Ammon's horn (tissue), 1 donor: ENCODE results near the gene RETN.

Source experiments
- DNase-seq: peaks from one replicate; pipeline ENCODE4 v3.0.0-alpha.2; 2016; ENCODE audit warnings: low spot score

RETN gene

DNA sequence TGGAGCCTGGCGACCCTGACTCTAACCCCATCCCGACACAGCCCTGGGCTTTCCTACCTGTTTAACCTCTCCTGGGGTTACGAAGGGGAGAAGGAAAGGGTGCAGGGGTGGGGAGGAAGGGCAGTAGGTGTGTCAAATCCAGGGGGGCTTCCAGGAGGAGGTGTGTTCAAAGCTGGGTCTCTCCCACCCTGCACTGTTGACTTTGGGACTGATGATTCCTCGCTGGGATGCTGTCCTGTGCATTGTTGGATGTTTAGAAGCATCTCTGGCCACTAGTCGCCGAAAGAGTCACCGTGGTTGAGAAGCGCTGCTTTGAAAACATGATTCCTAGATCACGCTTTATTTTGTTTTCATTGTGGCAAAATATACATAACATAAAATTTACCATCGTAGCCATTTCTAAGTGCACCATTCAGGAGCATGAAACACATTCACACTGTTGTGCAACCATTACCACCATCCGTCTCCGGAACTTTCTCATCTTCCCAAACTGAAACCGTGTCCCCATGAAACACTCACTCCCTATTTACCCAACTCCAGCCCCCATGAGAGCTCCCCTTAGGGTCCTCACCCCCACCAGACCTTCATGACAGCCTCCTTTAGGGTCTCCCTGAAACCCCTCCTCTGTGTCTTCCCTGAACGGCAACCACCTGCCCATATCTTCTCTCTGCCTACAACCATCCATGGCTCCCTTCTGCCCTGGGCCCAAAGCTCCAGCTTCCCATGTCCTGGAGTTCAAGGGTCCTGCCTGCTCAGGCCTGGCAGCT is 37.5 kb downstream of the RETN start:
- no peak for DNase-seq

DNA sequence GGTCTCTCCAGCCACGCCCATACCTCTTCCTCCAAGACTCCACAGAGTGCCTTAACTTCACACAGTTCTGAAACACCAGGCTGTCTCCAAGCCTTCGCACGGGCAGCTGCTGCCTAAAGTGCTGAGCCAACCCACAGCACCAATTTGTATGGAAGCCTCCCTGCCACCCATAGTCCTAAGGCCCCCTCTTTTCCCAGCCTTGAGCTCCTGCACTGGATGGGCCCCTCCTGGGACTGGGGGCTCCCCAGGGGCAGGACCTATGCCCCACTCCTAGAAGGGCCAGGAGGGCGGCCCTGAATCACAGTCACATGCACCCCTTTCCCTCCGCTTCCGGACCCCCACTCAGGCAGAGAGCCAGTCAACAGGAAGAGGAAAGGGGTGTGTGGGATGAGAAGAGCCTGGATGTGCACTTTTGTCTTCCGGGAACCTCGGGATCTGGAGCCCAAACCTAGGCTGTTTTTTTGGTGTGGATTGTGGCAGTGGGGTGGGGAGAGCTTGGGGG is 38.2 kb downstream of the RETN start:
- no peak for DNase-seq

DNA sequence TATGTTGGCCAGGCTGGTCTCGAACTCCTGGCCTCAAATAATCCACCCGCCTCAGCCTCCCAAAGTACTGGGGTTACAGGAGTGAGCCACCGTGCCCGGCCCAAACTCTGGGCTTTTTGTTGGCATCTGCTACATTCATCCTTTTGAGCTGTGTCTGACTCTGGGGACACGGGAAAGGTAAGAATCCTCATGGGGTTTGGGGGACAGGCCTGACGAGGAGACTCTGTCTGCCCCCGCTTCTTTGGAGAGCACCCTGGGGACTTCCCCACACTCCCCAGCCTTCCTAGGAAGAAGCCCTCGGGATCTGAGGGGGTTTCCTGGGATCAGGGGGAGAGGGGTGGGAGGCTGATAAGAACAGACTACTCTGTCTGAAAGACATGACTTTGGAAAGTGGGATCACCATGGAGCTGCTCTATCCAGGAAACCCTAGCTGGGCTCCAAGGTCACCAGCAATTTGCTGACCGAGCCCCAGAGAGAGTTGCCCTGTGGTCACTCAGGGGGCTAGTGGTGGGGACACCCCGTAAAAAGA is 41.1 kb downstream of the RETN start:
- DNase-seq, result no peak

DNA sequence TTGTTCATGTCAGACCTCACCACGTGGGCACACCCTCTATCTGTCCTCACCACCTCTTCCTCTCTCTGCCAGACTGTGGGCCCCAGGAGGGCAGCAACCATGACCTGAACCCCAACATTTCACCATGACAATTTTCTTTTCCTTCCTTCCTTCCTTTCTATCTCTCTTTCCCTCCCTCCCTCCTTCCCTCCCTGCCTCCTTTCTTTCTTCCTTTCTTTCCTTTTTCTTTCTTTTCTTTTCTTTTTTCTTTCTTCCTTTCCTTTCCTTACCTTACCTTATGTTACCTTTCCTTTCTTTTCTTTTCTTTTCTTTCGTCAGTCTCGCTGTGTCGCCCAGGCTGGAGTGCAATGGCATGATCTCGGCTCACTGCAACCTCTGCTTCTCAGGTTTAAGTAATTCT is 41.8 kb downstream of the RETN start:
- DNase-seq, result no peak

DNA sequence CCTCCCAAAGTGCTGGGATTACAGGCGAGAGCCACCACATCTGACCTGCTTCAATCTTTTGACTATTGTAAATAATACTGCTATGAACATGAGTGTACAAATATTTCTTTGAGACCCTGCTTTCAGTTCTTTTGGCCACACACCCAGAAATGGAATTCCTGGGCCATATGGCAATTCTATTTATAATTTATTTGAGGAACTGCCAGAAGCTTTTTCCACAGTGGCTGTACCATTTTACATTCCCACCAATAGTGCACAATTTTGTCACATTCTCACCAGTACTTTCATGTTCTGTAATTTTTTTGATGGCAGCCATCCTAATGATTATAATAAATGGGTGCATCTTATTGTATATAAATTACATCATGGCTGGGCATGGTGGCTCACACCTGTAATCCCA is 46.8 kb downstream of the RETN start:
- no peak for DNase-seq

DNA sequence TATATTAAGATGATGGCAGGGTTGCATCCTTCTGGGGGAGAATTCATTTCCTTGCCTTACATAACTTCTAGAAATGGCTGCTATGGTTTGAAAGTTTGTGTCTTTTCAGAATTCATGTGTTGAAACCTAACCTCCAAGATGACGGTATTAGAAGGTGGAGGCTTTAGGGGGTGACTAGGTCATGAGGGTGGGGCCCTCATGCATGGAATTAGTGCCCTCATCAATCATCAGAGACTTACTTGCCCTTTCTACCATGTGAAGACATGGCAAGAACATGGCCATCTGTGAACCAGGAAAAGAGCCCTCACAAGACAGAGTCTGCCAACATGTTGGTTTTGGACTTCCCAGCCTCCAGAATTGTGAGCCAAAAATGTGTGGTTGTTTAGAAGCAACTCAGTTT is 47.9 kb downstream of the RETN start:
- DNase-seq, result no peak

DNA sequence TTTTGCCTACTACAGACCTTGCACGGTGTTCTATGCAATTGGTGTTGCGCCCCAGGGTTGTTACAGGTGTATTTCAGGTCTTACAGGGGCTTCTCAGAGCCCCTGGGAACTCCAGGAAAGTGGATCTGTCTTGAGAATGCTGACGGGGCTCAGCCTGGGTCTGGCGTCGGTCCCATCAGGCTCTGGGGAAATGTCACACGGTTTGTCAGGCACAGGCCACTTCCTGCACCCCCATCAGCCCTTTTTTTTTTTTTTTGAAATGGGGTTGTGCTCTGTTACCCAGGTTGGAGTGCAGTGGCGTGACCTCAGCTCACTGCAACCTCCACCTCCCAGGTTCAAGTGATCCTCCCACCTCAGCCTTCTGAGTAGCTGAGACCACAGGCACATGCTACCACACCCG is 49.8 kb downstream of the RETN start:
- DNase-seq, result no peak
